Measurements from ENCODE around the gene KCNIP3.
"Not testable (repeated sequence)": the region's sequence is repeated elsewhere in the genome, so short reads cannot be mapped to it uniquely, and the experiment has no call there.

The KCNIP3 gene

GRCh38 chr2:95361216-95361980, 64.3 kb downstream of the KCNIP3 start:
- no peak for DNase-seq (ENCODE audit: low read depth)

- no peak for DNase-seq (ENCODE audit: low read depth)
Measured at GRCh38 chr2:95362486-95362885, 65.3 kb downstream of the KCNIP3 start.

- no peak for DNase-seq (ENCODE audit: low read depth)
Measured at GRCh38 chr2:95366514-95366913, 69.4 kb downstream of the KCNIP3 start.

GRCh38 chr2:95372216-95372829, 75.2 kb downstream of the KCNIP3 start:
- no peak for DNase-seq (ENCODE audit: low read depth)

GRCh38 chr2:95372845-95373244, 75.7 kb downstream of the KCNIP3 start:
- DNase-seq (ENCODE audit: low read depth), result no peak

- DNase-seq (ENCODE audit: low read depth), result no peak
Measured at GRCh38 chr2:95374029-95374428, 76.9 kb downstream of the KCNIP3 start.

GRCh38 chr2:95374451-95374920, 77.3 kb downstream of the KCNIP3 start:
- DNase-seq (ENCODE audit: low read depth), result no peak

GRCh38 chr2:95374921-95375471, 77.8 kb downstream of the KCNIP3 start:
- no peak for DNase-seq (ENCODE audit: low read depth)

GRCh38 chr2:95375532-95376150, 78.5 kb downstream of the KCNIP3 start:
- no peak for DNase-seq (ENCODE audit: low read depth)

GRCh38 chr2:95376311-95377215, 79.4 kb downstream of the KCNIP3 start:
- no peak for DNase-seq (ENCODE audit: low read depth)

- DNase-seq (ENCODE audit: low read depth), result no peak
Measured at GRCh38 chr2:95377216-95378123, 80.3 kb downstream of the KCNIP3 start.

GRCh38 chr2:95378281-95378680, 81.1 kb downstream of the KCNIP3 start:
- DNase-seq (ENCODE audit: low read depth), result not testable (repeated sequence)

- no peak for DNase-seq (ENCODE audit: low read depth)
Measured at GRCh38 chr2:95379371-95379831, 82.3 kb downstream of the KCNIP3 start.

- DNase-seq (ENCODE audit: low read depth), result no peak
Measured at GRCh38 chr2:95380280-95380679, 83.1 kb downstream of the KCNIP3 start.

GRCh38 chr2:95380731-95381130, 83.6 kb downstream of the KCNIP3 start:
- DNase-seq (ENCODE audit: low read depth), result no peak

- no peak for DNase-seq (ENCODE audit: low read depth)
Measured at GRCh38 chr2:95381212-95382191, 84.4 kb downstream of the KCNIP3 start.

- no peak for DNase-seq (ENCODE audit: low read depth)
Measured at GRCh38 chr2:95382192-95382591, 85.0 kb downstream of the KCNIP3 start.

GRCh38 chr2:95382686-95383634, 85.8 kb downstream of the KCNIP3 start:
- DNase-seq (ENCODE audit: low read depth), result no peak
